ENCODE data around the gene ZFHX3.
A peak's percentile ranks its signal among the peaks of the same experiment; 100 is the strongest.

The ZFHX3 gene

GRCh38 chr16:72945611-72946010, 102.3 kb downstream of the ZFHX3 start:
- DNase-seq, result no peak

GRCh38 chr16:72944757-72945485, 103.0 kb downstream of the ZFHX3 start:
- DNase-seq, result no peak

DNA sequence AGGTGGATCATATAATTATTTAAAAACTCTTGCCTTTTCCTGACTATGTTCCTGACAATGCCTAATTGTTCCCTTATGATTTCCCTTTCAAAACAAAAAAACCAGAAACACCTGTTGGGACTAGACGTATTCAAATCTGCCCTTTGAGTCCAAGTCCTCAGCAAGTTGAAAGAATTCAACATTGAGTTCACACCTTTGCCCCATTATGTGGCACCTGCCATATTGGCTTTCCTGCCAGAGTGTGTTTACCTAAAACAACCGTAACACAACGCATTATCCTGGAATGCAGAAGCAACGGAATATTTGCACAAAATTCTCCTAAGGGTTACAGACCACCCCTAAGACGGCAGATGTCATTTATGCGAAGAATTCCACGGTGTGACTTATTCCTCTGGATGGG, 105.9 kb downstream of the ZFHX3 start:
- peak; percentile 37 for DNase-seq

DNA sequence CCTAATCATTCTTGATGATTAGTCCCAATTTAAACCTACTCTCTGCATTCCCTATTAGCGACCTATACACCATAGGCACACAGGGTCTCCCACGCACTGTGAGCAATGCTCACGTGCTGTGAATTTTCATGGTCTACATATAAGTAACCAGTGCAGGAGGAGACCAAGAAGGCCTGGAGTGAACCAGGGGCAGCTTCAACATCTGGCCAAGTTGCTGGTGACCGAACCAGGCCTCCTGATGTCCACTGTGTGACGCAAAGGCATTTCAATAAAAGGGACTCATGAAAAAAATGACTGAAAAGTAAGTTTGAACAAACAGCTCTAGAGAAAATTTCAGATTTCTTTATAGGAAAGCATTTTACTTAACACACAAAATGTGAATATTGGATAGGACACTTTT, 107.0 kb downstream of the ZFHX3 start:
- DNase-seq, result no peak

DNA sequence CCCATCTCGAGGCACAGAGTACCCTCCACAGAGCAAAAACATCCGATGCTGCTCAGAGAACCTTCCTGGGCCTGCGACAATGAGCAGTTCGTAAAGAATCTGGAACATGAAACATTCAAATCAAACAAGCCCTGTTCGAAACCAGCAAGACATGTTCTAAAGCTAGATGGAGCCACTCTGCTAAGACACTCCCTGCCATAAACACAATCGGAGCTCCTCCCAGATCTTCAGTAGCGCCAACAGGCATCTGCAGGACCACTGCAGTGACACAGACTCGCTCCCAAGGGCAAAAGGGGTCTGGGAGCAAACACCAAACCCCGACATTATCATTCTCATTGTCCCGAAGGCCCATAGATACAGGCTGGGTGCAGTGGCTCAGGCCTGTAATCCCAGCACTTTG, 108.7 kb downstream of the ZFHX3 start:
- no peak for DNase-seq

DNA sequence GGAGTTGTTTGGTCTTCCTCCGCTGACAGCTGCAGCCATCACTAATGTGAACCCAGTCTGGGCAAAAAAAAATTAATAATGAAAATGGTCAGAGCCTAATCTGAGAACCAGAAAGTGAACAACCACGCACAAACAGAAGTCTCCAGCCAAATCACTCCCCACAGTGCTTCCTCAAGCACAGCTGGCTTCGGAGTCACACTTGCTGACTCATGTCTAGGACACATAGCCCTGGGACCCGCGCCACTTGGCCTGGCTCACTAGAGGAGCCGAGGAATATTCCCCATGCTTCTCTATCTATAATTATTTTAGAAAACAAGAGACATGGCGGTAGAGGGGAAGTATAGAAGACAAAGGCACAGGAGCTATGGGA, 109.1 kb downstream of the ZFHX3 start:
- no peak for DNase-seq

- no peak for DNase-seq
Measured at GRCh38 chr16:72937916-72938794, 109.8 kb downstream of the ZFHX3 start.

DNA sequence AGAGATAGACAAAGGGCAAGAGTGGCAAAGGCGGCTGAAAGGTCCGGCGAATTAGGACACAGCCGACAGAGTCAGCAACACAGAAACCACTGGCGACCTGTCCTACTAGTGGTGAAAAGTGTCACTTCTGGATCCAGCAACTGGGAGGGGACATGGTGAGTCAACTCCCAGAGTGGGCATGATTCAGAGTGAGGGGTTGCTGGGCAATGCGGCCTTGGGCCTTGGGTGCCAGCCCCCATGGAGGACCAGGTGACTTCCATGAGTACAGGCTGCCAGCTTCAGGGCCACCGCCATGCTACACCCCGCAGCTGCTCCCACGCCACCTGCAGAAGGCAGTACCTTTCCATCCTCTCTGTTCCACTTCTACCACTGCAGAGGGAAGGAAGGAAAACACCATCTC, 110.6 kb downstream of the ZFHX3 start:
- no peak for DNase-seq

GRCh38 chr16:72936408-72936807, 111.5 kb downstream of the ZFHX3 start:
- DNase-seq, result no peak

DNA sequence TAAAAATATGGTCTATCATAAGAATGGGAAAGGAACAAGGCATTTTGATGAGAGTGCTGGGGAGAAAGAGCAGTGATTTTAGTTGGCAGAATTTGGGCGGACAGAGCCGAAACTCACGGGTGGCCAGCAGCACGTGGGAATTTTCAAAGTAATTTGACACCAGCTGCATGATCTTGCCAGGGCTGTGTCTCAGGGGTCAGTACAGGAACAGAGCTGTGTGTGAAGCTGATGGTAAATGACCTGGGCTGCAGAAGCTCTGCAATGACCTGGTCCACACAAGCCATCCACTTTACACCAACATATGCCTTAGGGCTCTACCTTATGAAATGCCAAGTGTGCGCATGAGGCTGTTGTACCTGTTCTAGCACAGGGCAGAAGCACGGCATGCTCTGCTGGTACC, 112.0 kb downstream of the ZFHX3 start:
- DNase-seq, result no peak

- DNase-seq, result no peak
Measured at GRCh38 chr16:72934636-72935403, 113.1 kb downstream of the ZFHX3 start.

GRCh38 chr16:72932677-72933335, 115.1 kb downstream of the ZFHX3 start:
- no peak for DNase-seq

DNA sequence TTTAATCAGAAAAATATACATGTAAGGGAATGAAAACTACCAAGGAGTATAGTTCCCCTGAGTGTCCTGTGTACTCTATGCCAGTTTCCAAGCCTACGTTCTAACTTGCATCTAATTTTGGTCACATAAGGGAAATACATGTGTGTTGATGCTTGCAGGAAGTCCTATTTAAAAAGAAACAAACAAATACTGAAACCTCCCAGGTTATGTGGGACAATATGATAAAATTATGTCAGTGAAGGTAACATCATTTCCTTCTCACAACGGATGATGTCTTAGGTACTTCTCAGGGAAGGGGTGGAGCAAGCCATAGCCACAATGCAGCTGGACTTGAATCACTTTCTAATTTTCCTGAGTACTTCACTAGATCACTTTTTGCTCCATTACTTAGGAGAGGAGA, 115.9 kb downstream of the ZFHX3 start:
- no peak for DNase-seq

DNA sequence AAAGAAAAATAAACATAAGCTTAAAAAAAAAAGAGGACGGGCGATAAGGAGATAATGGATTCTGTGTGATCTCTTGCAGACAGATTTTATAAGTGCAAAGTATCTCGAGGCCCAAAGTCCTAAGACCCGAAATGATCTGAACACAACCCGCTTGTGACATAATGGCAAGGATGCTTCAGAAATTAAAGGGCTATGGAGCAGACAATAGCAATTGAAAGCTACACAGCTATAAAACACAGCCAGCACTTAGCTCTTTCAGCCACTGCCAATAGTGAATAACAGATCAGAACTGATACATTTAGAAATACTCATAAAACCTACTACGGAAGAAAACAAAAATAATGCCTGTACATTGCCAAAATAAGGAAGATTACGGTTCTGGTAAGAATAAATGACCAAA, 117.5 kb downstream of the ZFHX3 start:
- no peak for DNase-seq

- no peak for DNase-seq
Measured at GRCh38 chr16:72928090-72928981, 119.6 kb downstream of the ZFHX3 start.

DNA sequence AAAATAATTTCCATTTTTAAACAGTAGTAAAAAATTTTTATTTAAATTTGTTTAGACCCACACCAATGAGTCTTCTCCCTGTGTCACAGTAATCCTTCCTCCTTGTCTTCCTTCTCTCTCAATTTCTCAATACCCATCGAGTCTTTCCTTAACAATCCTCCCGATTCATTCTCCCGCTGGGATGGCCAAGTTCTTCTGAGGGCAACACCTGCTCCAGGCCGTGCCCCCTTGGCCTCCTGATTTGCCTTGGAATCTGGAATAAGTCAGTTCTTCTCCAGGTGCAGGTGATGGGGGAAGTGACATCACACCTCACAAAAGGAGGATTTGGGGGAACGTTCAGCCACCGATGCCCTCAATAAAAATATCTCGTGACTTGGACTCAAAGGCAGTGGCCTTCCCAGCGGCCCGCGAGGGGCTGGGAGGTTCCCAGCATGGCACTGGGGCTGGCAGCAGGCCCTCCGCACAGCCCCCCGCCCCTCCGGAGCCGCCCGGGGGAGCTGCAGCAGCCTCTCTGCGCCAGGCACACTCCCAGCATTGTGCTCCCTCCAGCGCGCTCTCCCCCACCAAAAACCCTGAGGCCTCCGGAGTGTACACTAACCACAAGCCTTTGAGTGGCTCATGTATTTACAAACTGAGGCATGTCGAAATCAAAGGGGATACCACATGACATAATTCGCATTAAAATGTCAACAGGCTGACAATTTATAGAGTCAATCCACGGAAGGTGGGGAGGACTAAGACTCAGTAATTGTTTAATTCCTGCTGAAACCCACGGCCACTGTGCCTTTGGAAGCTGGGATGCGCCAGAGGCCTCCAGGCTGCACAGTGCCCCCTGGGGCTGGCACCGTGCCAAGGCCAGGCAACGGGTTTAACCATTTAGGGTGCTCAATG, 120.5 kb downstream of the ZFHX3 start:
- DNase-seq, result peak; percentile 75

DNA sequence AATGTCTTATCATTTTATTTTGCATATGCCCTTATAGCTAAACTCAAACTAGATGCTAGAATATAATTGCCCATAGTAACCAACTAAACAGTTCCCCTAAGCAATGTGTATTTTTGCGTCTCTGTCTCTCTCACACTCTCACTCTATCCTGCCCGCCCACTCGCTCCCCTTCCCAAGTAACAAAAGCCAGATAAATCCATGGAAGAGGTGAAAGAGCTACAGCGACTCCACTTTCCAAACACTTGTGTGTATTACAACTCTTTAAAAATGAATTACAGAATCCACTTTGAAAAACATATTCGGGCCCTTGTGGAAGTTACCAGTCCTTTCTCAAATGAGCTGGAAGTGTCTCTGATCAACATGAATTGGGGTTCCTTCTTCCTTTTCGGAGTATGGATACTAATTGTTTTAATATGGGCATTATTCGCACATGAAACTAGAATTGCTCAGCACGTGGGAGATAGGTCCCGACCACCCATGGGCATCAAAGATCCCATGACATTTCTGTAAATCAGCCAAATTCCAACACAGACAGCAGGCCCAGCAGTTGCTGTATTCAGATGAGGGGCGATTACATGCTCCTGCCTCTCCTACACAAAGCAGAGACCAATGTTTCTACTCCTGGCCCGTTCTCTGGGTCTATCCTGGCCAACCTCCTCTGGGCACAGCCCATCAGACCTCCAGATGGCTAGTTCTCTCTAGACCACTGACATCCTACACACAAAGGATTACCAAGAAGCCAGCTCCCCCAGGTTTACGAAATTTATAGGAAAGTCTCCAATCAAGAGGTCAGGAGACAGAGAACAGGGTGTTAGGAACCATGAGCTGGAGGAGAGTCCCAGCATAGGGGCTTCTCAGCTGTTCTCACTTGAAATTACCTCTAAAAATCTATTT, 121.5 kb downstream of the ZFHX3 start:
- DNase-seq, result no peak

- DNase-seq, result no peak
Measured at GRCh38 chr16:72925631-72925979, 122.3 kb downstream of the ZFHX3 start.

DNA sequence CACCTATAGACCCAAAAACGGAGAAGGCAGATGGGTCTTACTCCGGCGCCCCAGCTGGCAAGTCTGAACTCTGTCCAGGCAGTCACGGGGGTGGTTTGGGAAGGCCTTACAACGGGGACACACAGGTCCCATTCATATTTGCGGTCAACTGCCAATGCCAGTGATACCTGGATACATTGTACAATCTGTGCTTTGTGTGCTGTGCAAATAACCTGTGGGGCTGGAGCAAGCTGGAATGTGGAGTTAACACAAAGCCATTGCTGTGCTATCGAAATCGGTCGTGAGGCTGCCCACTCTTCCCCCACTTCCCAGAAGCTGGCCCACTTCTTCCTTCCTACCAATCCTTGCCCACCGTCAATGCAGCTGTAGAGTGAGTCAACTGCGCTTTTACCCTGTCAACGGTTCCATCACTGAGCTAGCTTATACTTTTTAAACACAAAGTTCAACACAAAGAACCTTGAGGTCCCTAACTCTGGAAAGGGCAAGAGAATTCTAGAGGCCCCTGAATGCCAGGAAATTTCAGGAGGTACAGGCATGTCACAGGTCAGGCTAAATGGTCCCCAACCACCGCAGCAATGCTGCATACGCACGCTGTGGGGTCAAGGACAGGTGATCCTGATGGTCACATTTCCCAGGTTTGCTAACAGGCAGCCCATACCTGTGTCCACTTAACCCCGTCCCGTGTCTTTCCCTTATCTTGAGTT, 122.8 kb downstream of the ZFHX3 start:
- DNase-seq, result peak; percentile 55

All from NCI-H1048 (cell line).